Testis (tissue), 3 donors: ENCODE data around the gene PPP2R2C. TPM values are rescaled to one million over a fixed set of nuclear protein-coding genes. Genes with fewer than 3 reads are reported as not detected.

Source experiments
- DNase-seq: peaks from one replicate; pipeline ENCODE4 v3.0.0-alpha.2; 2019
- H3K27ac ChIP-seq, 2 donors: fragments of 200-600 bp; sonication (generic); one replicate each; pipeline ENCODE4 v1.5.1; 2019
- H3K27me3 ChIP-seq: fragments of 200-600 bp; sonication (generic); one replicate; pipeline ENCODE4 v1.5.1; 2019
- H3K36me3 ChIP-seq: fragments of 200-600 bp; sonication (generic); one replicate; pipeline ENCODE4 v1.5.1; 2017; ENCODE audit warnings: low read depth; ENCODE audit errors: missing control alignments
- H3K4me1 ChIP-seq: fragments of 200-600 bp; sonication (generic); one replicate; pipeline ENCODE4 v1.5.1; 2019
- H3K4me3 ChIP-seq, 2 donors: fragments of 200-600 bp; sonication (generic); one replicate each; pipeline ENCODE4 v1.5.1; 2017 to 2019
- H3K9me3 ChIP-seq: fragments of 200-600 bp; sonication (generic); one replicate; pipeline ENCODE4 v1.5.1; 2017
- CTCF ChIP-seq, 3 experiments: fragments of 450-650 bp in 2 of 3; fragments of 200-600 bp in 1 of 3; sonication (generic) in 1 of 3; IDR thresholded peaks; one replicate each; pipeline ENCODE4 v1.5.1; 2016 to 2019; ENCODE audit warnings: antibody characterized with exemption in 3 of 3, mild to moderate bottlenecking in 2 of 3, moderate library complexity in 1 of 3
- POLR2A ChIP-seq: fragments of 450-650 bp; IDR thresholded peaks from one replicate; pipeline ENCODE4 v1.6.1; 2017; ENCODE audit warnings: antibody characterized with exemption, mild to moderate bottlenecking, moderate library complexity
- WGBS, 2 donors: methylation state at CpG; one replicate each; pipeline ENCODE4 v1.1.5; 2018; 5-methylcytosine and 5-hydroxymethylcytosine counted together
- intact Hi-C: fragments of 100-400 bp; cut with DNase I; formaldehyde crosslinking; loops from one replicate; pipeline ENCODE4 v1.15.1; 2023; ENCODE audit warnings: low total_unique reads
- polyA plus RNA-seq: library from polyadenylated mRNA; stranded (reverse); fragments of 350-450 nt; fragmentation: Illumina TruSeq; extraction: RNeasy Lipid Tissue Mini Kit (QIAGEN cat#74804); gene quantifications from one replicate; pipeline ENCODE4 v1.2.3, GENCODE V29; 2014; ENCODE audit warnings: low read depth, low replicate concordance; ENCODE audit not compliant: insufficient read depth
- total RNA-seq, 2 donors: library from RNA; depleted of rRNA; stranded (reverse); fragments of >200 nt; gene quantifications; one replicate each; pipeline ENCODE4 v1.2.3, GENCODE V29; 2016

Gene PPP2R2C
- total and polyA plus RNA-seq, 3 donors from 2014 or later: 7.9 to 20.4 (median 13.1) TPM

GRCh38 chr4:6292376-6293096 lies 179.9 kb downstream of the PPP2R2C start:
- Histone ChIP-seq H3K4me1 (peaks cover 7% of the 10 kb centered on the region), H3K9me3 (no peaks in the 10 kb centered on the region), H3K27ac (no peak overlapping the region), H3K4me3 (no peak overlapping the region), H3K27me3 (no peaks in the 10 kb centered on the region), H3K36me3 (no peaks in the 10 kb centered on the region)
- intact Hi-C loops: no loop called here
- no peak for DNase-seq
- WGBS, 2 donors: 83 to 87% methylated on average over 13 of the region's 13 CpGs
- TF ChIP-seq CTCF (IDR thresholded peaks at IDR 0.05) (no peak), POLR2A (no peak)

DNA sequence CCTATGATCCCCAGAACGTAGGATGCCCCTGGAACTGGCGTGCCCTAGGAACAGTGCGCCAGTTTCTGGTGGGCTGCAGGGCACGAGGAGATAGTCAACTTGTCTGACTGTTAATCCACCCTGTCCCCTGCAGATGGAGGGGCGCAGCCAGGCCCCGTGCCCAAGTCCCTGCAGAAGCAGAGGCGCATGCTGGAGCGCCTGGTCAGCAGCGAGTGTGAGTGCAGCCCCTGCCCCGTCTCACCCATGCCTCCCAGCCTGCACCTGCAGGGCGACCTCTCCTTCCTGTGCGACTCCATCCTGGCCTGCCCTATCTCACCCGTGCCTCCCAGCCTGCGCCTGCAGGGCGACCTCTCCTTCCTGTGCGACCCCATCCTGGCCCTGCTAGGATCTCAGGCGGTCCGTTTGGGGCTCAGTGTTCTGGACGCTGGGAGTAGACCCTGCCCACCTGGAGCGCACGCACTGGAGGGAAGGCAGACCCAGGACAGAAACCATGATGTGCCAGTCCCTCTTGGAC lies 180.6 kb downstream of the PPP2R2C start:
- intact Hi-C loops: no loop called here
- WGBS, 2 donors: 85 to 92% methylated on average over 7 to 21 of the region's 21 CpGs
- H3K9me3 ChIP-seq: no peaks in the 10 kb centered on the region
- no peaks in the 10 kb centered on the region for H3K36me3 ChIP-seq
- no peak overlapping the region for H3K4me3 ChIP-seq
- H3K27ac ChIP-seq: no peak overlapping the region
- TF ChIP-seq CTCF (IDR thresholded peaks at IDR 0.05): no peak
- TF ChIP-seq POLR2A: no peak
- H3K27me3 ChIP-seq: no peaks in the 10 kb centered on the region
- no peak for DNase-seq
- peaks cover 7% of the 10 kb centered on the region for H3K4me1 ChIP-seq

DNA sequence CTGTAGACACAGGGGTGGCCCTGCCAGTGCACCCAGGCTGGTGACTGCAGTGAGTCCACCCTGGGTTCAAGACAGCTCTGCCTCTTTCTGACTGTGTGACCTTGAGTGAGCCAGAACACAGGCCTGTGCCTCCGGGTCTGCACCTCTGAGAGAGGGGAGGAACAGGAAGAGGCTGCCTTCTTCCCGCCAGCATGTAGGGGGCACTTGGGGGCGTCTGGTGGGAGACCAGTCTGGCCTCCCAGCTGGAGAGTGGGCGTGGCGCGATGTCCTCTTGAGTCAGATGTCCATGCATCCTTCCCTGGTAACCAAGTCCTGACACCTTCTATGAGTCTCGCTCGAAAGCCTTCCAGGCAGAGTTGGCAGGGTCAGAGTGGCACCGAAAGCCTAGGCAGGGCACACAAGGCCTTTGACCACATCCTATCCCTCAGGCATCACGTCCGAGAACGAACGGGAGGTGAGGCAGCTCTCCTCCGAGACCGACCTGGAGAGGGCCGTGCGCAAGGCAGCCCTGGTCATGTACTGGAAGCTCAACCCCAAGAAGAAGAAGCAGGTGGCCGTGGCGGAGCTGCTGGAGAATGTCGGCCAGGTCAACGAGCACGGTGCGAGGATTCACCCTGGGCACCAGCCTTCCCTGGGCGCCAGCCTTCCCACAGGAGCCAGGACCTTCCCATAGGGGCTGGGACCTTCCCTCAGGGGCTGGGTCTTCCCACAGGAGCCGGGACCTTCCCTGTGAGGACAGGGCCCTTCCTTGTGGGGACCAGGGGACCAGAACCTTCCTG lies 181.5 kb downstream of the PPP2R2C start:
- no peaks in the 10 kb centered on the region for H3K9me3 ChIP-seq
- peaks cover 1% of the 10 kb centered on the region for H3K4me1 ChIP-seq
- 83 to 86% methylated on average over 9 to 25 of the region's 25 CpGs for WGBS, 2 donors
- H3K36me3 ChIP-seq: no peaks in the 10 kb centered on the region
- H3K4me3 ChIP-seq: no peak overlapping the region
- H3K27ac ChIP-seq: no peak overlapping the region
- intact Hi-C loops: no loop called here
- TF ChIP-seq POLR2A (no peak), CTCF (IDR thresholded peaks at IDR 0.05) (no peak)
- no peaks in the 10 kb centered on the region for H3K27me3 ChIP-seq
- DNase-seq: no peak

DNA sequence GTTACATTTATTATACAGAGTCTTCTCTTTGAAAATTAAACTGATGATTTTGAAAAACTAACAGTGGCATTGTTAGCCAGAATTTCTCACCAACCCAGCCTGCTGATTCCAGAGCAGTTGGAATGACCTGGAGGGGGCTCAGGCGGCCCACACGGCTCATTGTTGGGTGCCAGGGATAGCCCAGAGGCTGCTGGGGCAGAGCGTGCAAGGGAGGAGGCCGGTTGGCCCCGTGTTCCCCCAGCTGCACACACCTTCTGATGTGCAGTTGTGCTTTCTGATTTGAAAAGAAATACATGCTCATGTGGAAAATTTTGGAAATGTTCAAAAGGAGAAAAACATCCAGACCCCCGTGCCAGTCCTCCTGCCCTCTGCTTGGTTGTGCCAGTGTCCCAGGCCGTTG lies 182.2 kb downstream of the PPP2R2C start:
- no peak overlapping the region for H3K4me3 ChIP-seq
- TF ChIP-seq POLR2A: no peak
- TF ChIP-seq CTCF (IDR thresholded peaks at IDR 0.05): no peak
- H3K27me3 ChIP-seq: no peaks in the 10 kb centered on the region
- no peaks in the 10 kb centered on the region for H3K36me3 ChIP-seq
- DNase-seq: no peak
- intact Hi-C loops: no loop called here
- 83 to 97% methylated on average over 5 to 7 of the region's 7 CpGs for WGBS, 2 donors
- H3K27ac ChIP-seq: no peak overlapping the region
- no peaks in the 10 kb centered on the region for H3K4me1 ChIP-seq
- no peaks in the 10 kb centered on the region for H3K9me3 ChIP-seq
